ENCODE measurements around the gene DCDC2C.

- TF ChIP-seq, protein P1, sequence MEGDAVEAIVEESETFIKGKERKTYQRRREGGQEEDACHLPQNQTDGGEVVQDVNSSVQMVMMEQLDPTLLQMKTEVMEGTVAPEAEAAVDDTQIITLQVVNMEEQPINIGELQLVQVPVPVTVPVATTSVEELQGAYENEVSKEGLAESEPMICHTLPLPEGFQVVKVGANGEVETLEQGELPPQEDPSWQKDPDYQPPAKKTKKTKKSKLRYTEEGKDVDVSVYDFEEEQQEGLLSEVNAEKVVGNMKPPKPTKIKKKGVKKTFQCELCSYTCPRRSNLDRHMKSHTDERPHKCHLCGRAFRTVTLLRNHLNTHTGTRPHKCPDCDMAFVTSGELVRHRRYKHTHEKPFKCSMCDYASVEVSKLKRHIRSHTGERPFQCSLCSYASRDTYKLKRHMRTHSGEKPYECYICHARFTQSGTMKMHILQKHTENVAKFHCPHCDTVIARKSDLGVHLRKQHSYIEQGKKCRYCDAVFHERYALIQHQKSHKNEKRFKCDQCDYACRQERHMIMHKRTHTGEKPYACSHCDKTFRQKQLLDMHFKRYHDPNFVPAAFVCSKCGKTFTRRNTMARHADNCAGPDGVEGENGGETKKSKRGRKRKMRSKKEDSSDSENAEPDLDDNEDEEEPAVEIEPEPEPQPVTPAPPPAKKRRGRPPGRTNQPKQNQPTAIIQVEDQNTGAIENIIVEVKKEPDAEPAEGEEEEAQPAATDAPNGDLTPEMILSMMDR (IDR thresholded peaks at IDR 0.05; ENCODE audit: poor library complexity), result no peak
- TF ChIP-seq EZH2 (IDR thresholded peaks at IDR 0.05; ENCODE audit: borderline replicate concordance), result no peak
These were observed 103.4 kb downstream of the DCDC2C start for GRCh38 chr2:3806730-3807129.
